IMR-90 (cell line): Measurements from ENCODE around the gene UBR4. TPM values are rescaled to one million over a fixed set of nuclear protein-coding genes. Genes with fewer than 3 reads are reported as not detected.

ENCODE experiments used
- ATAC-seq: fragments of 200-7000 bp; cut with Tn5 transposase; 2 replicates; pipeline ENCODE4 v1.9.1; 2020; ENCODE audit warnings: low read depth, mild to moderate bottlenecking, moderate library complexity
- BruUV-seq: library from RNA; stranded (reverse); fragments of 400-500 nt; replicated peaks from 2 replicates; lab custom pipeline; 2021; lab: Mats Ljungman, UMichigan
- CTCF ChIA-PET: fragments of 300-600 bp; formaldehyde crosslinking; extraction: SDS; loops from one replicate; lab custom pipeline; 2021; ENCODE audit warnings: antibody characterized with exemption; lab: Yijun Ruan, JAX
- POLR2A ChIA-PET: fragments of 300-600 bp; sonication (Branson Sonifier 250); formaldehyde crosslinking; loops from one replicate; lab custom pipeline; 2022; ENCODE audit warnings: antibody characterized with exemption; ENCODE audit not compliant: unreplicated experiment; lab: Charles Lee
- DNase-seq: peaks from one replicate; pipeline ENCODE4 v3.0.0; 2013
- H2AFZ ChIP-seq: replicated peaks from 2 replicates; pipeline ENCODE3; 2013; ENCODE audit warnings: low read length, mild to moderate bottlenecking; ENCODE audit not compliant: poor library complexity
- H2AK5ac ChIP-seq: 2 replicates; pipeline ENCODE4 v1.6.1; 2013; ENCODE audit warnings: low read depth, low read length, inconsistent platforms
- H2AK9ac ChIP-seq: replicated peaks from 2 replicates; pipeline ENCODE3; 2013; ENCODE audit warnings: mild to moderate bottlenecking, low read depth, low read length, moderate library complexity; ENCODE audit not compliant: poor library complexity
- H2BK120ac ChIP-seq: 2 replicates; pipeline ENCODE4 v1.6.1; 2013; ENCODE audit warnings: low read depth, low read length, inconsistent platforms
- H2BK15ac ChIP-seq: 3 replicates; pipeline ENCODE4 v1.6.1; 2013; ENCODE audit warnings: low read depth, low read length, inconsistent platforms
- H2BK20ac ChIP-seq: 2 replicates; pipeline ENCODE4 v1.6.1; 2013; ENCODE audit warnings: low read depth, mild to moderate bottlenecking, inconsistent platforms, low read length, moderate library complexity
- H2BK5ac ChIP-seq: 2 replicates; pipeline ENCODE4 v1.6.1; 2013; ENCODE audit warnings: mild to moderate bottlenecking, low read depth, low read length, inconsistent platforms; ENCODE audit not compliant: poor library complexity, severe bottlenecking
- H3K14ac ChIP-seq: replicated peaks from 2 replicates; pipeline ENCODE4 v1.6.1; 2013; ENCODE audit warnings: low read depth, low read length, inconsistent platforms
- H3K18ac ChIP-seq: 2 replicates; pipeline ENCODE4 v1.6.1; 2013; ENCODE audit warnings: low read depth, low read length, control low read depth
- H3K23ac ChIP-seq: 2 replicates; pipeline ENCODE4 v1.6.1; 2013; ENCODE audit warnings: low read depth, low read length, inconsistent platforms
- H3K27ac ChIP-seq: 2 replicates; pipeline ENCODE4 v1.5.1; 2013; ENCODE audit warnings: mild to moderate bottlenecking, control low read depth, low read length; ENCODE audit not compliant: insufficient read depth
- H3K27me3 ChIP-seq: 2 replicates; pipeline ENCODE4 v1.6.1; 2013; ENCODE audit warnings: low read length; ENCODE audit not compliant: control insufficient read depth, insufficient read depth
- H3K36me3 ChIP-seq: 2 replicates; pipeline ENCODE4 v1.6.1; 2013; ENCODE audit warnings: low read length, mixed read lengths; ENCODE audit not compliant: control insufficient read depth, insufficient read depth
- H3K4ac ChIP-seq: 2 replicates; pipeline ENCODE4 v1.6.1; 2013; ENCODE audit warnings: low read depth, low read length, inconsistent platforms
- H3K4me1 ChIP-seq: 2 replicates; pipeline ENCODE4 v1.6.1; 2013; ENCODE audit warnings: low read length, mixed read lengths; ENCODE audit not compliant: control insufficient read depth, insufficient read depth
- H3K4me2 ChIP-seq: 2 replicates; pipeline ENCODE4 v1.6.1; 2013; ENCODE audit warnings: low read depth, mild to moderate bottlenecking, control low read depth, low read length, moderate library complexity
- H3K4me3 ChIP-seq: 2 replicates; pipeline ENCODE4 v1.5.1; 2013; ENCODE audit warnings: low read depth, mild to moderate bottlenecking, control low read depth, low read length, moderate library complexity; ENCODE audit not compliant: insufficient read depth
- H3K56ac ChIP-seq: 2 replicates; pipeline ENCODE4 v1.6.1; 2013; ENCODE audit warnings: low read length, inconsistent platforms; ENCODE audit not compliant: insufficient read depth; ENCODE audit errors: extremely low read depth
- H3K79me1 ChIP-seq, 2 experiments: 2 replicates each; pipeline ENCODE4 v1.6.1; 2013; ENCODE audit warnings: low read length in 2 of 2, inconsistent platforms in 1 of 2, low read depth in 1 of 2
- H3K9ac ChIP-seq: 2 replicates; pipeline ENCODE4 v1.6.1; 2013; ENCODE audit warnings: low read depth, low read length, control low read depth
- H3K9me1 ChIP-seq: 2 replicates; pipeline ENCODE4 v1.6.1; 2013; ENCODE audit warnings: low read length, inconsistent platforms; ENCODE audit not compliant: insufficient read depth
- H3K9me3 ChIP-seq: 2 replicates; pipeline ENCODE4 v1.6.1; 2013; ENCODE audit warnings: low read length; ENCODE audit not compliant: control insufficient read depth, insufficient read depth
- H4K20me1 ChIP-seq: 2 replicates; pipeline ENCODE4 v1.6.1; 2013; ENCODE audit warnings: low read length, inconsistent platforms; ENCODE audit not compliant: insufficient read depth
- H4K5ac ChIP-seq: 2 replicates; pipeline ENCODE4 v1.6.1; 2013; ENCODE audit warnings: mild to moderate bottlenecking, low read depth, low read length, control low read depth
- H4K8ac ChIP-seq, 2 experiments: 2 replicates each; pipeline ENCODE4 v1.6.1; 2013; ENCODE audit warnings: low read depth in 2 of 2, low read length in 2 of 2, control low read depth in 1 of 2, inconsistent platforms in 1 of 2
- H4K91ac ChIP-seq: 2 replicates; pipeline ENCODE4 v1.6.1; 2013; ENCODE audit warnings: low read depth, low read length, inconsistent platforms; ENCODE audit not compliant: insufficient read depth
- BHLHE40 ChIP-seq: fragments of 150-350 bp; IDR thresholded peaks from 2 replicates; pipeline ENCODE4 v1.6.1; 2016; ENCODE audit warnings: mild to moderate bottlenecking, low read depth, low read length
- CEBPB ChIP-seq: IDR thresholded peaks from 2 replicates; pipeline ENCODE4 v1.6.1; 2012; ENCODE audit warnings: low read depth, low read length, improper control_type of control experiment
- MAFK ChIP-seq: IDR thresholded peaks from 2 replicates; pipeline ENCODE4 v1.6.1; 2012; ENCODE audit warnings: low read depth, low read length, improper control_type of control experiment
- NFE2L2 ChIP-seq: fragments of 150-350 bp; IDR thresholded peaks from 2 replicates; pipeline ENCODE4 v1.6.1; 2016; ENCODE audit warnings: low read depth, mild to moderate bottlenecking, low read length
- RCOR1 ChIP-seq: IDR thresholded peaks from 2 replicates; pipeline ENCODE4 v1.6.1; 2012; ENCODE audit warnings: mild to moderate bottlenecking, low read length, improper control_type of control experiment; ENCODE audit not compliant: insufficient replicate concordance
- SMC3 ChIP-seq: fragments of 150-350 bp; IDR thresholded peaks from 2 replicates; pipeline ENCODE4 v1.6.1; 2016; ENCODE audit warnings: low read depth, mild to moderate bottlenecking, antibody characterized with exemption, low read length, moderate library complexity
- WGBS, 2 experiments: methylation state at CpG; one replicate each; pipeline versions ENCODE4 v1.1.5 to v1.1.7; 2013; ENCODE audit warnings: missing lambda C conversion rate in 2 of 2; ENCODE audit not compliant: insufficient read length in 1 of 2; ENCODE audit errors: extremely low coverage in 2 of 2; 5-methylcytosine and 5-hydroxymethylcytosine counted together
- dilution Hi-C: fragments of 300-500 bp; cut with HindIII; formaldehyde crosslinking; loops from one replicate; pipeline ENCODE4 v1.14.3; 2018; ENCODE audit warnings: low sequenced_read_pairs; ENCODE audit not compliant: unreplicated experiment
- in situ Hi-C: fragments of 300-500 bp; cut with MboI; formaldehyde crosslinking; loops from 3 replicates; pipeline ENCODE4 v1.14.3; 2019; ENCODE audit warnings: low sequenced_read_pairs, inconsistent platforms, mixed read lengths
- intact Hi-C: fragments of 100-400 bp; cut with micrococcal nuclease; formaldehyde crosslinking; loops from 2 replicates; pipeline ENCODE4 v1.10.0; 2022
- polyA plus RNA-seq, 3 experiments: library from polyadenylated mRNA; depleted of rRNA; stranded (reverse); fragments of >200 nt; gene quantifications; 2 replicates each; pipeline ENCODE4 v1.2.3, GENCODE V29; 2012; ENCODE audit warnings: low replicate concordance in 1 of 3
- total RNA-seq: library from RNA; depleted of rRNA; stranded (reverse); fragments of >200 nt; gene quantifications from 2 replicates; pipeline ENCODE4 v1.2.3, GENCODE V29; 2012

Gene UBR4
- total and polyA plus RNA-seq, 2 of the 4 experiments (the other 2 are of a cell fraction), result 87.8 to 121 TPM

DNA sequence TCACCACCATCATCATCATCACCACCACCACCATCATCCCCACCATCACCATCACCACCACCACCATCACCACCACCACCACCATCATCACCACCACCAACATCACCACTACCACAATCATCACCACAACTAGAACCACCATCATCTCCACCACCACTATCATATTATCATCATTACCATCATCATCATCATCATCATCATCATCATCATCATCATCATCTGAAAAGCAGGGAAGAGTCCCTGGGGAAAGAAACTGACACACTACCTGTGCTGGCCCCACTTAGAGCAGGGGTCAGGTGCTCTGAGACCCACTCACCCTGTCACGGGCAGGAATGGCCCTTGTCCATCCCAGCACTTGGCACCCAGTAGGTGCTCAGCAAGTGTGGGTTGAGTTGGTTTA lies 148.7 kb downstream of the UBR4 start:
- Histone ChIP-seq H3K4me3 (no peak overlapping the region), H2BK15ac (no peak overlapping the region), H3K14ac (no peak overlapping the region), H3K27ac (no peak overlapping the region), H4K5ac (no peak overlapping the region), H2BK120ac (no peak overlapping the region), H4K20me1 (no peaks in the 10 kb centered on the region), H3K9ac (no peak overlapping the region), H4K91ac (no peak overlapping the region), H3K79me1 (no peaks in the 10 kb centered on the region), H2AFZ (no peak overlapping the region), H3K23ac (no peak overlapping the region), H3K27me3 (peaks cover 19% of the 10 kb centered on the region), H3K36me3 (no peaks in the 10 kb centered on the region), H2AK9ac (no peak overlapping the region), H4K8ac (no peak overlapping the region), H3K9me3 (no peaks in the 10 kb centered on the region), H2BK20ac (no peak overlapping the region), H2BK5ac (no peak overlapping the region), H2AK5ac (no peak overlapping the region), H3K4me1 (peaks cover 2% of the 10 kb centered on the region; the same call in 1 of the 2 replicates), H3K56ac (no peak overlapping the region), H3K4me2 (no peak overlapping the region), H3K9me1 (no peaks in the 10 kb centered on the region), H3K18ac (no peak overlapping the region), H3K4ac (no peak overlapping the region)
- CTCF ChIA-PET, result no interaction called here
- TF ChIP-seq NFE2L2, result no peak
- TF ChIP-seq MAFK, result no peak
- no peak for TF ChIP-seq BHLHE40
- TF ChIP-seq RCOR1, result no peak
- TF ChIP-seq SMC3, result no peak
- no peak for TF ChIP-seq CEBPB
- no CpG with 5 or more reads among the region's 1 CpG for WGBS, 2 experiments
- intact Hi-C loops (no loop called here), in situ Hi-C loops (no loop called here), dilution Hi-C loops (no loop called here)
- DNase-seq (no peak), ATAC-seq (no peak)
- POLR2A ChIA-PET, result no interaction called here
- BruUV-seq, result no TSS peak
